H1 (cell line): ENCODE data around the gene TMEM245. TPM values are rescaled to one million over a fixed set of nuclear protein-coding genes. Genes with fewer than 3 reads are reported as not detected.

Experiments
- CTCF ChIA-PET: fragments of 300-600 bp; sonication (Branson Sonifier 250); formaldehyde crosslinking; loops from one replicate; lab custom pipeline; 2021; ENCODE audit not compliant: partially characterized antibody; lab: Charles Lee
- POLR2A ChIA-PET: fragments of 300-600 bp; sonication (Branson Sonifier 250); formaldehyde crosslinking; loops from one replicate; lab custom pipeline; 2021; ENCODE audit warnings: inconsistent platforms; ENCODE audit not compliant: partially characterized antibody; lab: Charles Lee
- DNase-seq, 2 experiments: peaks; one replicate each; pipeline versions ENCODE4 v3.0.0 to v3.0.0-alpha.2; 2010 to 2022; ENCODE audit warnings: low spot score in 2 of 2, low read depth in 1 of 2, mixed read lengths in 1 of 2
- FAIRE-seq: peaks from 2 replicates; lab custom pipeline; 2011; peaks lifted over from hg19 to GRCh38; lab: Jason Lieb, UNC
- H2AFZ ChIP-seq: 2 replicates; pipeline ENCODE4 v1.8.1; 2012; ENCODE audit warnings: low read length, inconsistent platforms
- H2AK5ac ChIP-seq: 2 replicates; pipeline ENCODE4 v1.6.1; 2013; ENCODE audit warnings: low read depth, low read length
- H2BK120ac ChIP-seq: replicated peaks from 2 replicates; pipeline ENCODE3; 2013; ENCODE audit warnings: low read depth, low read length, inconsistent platforms
- H2BK12ac ChIP-seq: 2 replicates; pipeline ENCODE4 v1.6.1; 2013; ENCODE audit warnings: low read depth, low read length
- H2BK15ac ChIP-seq: 2 replicates; pipeline ENCODE4 v1.6.1; 2013; ENCODE audit warnings: low read length
- H2BK20ac ChIP-seq: 2 replicates; pipeline ENCODE4 v1.6.1; 2013; ENCODE audit warnings: low read length
- H2BK5ac ChIP-seq: 2 replicates; pipeline ENCODE4 v1.6.1; 2013; ENCODE audit warnings: low read depth, low read length
- H3K14ac ChIP-seq: 2 replicates; pipeline ENCODE4 v1.6.1; 2013; ENCODE audit warnings: inconsistent platforms; ENCODE audit not compliant: insufficient read length
- H3K18ac ChIP-seq: 2 replicates; pipeline ENCODE4 v1.6.1; 2013; ENCODE audit warnings: low read length; ENCODE audit errors: extremely low read depth
- H3K23ac ChIP-seq: 2 replicates; pipeline ENCODE4 v1.6.1; 2013; ENCODE audit warnings: inconsistent platforms; ENCODE audit not compliant: insufficient read length
- H3K23me2 ChIP-seq: 2 replicates; pipeline ENCODE4 v1.6.1; 2013; ENCODE audit warnings: low read depth, low read length
- H3K27ac ChIP-seq: 2 replicates; pipeline ENCODE4 v1.6.1; 2011; ENCODE audit warnings: low read depth, low read length, inconsistent platforms
- H3K27me3 ChIP-seq, 4 experiments: replicated peaks in 1 of 4; 1 replicate in 1 of 4; 2 replicates in 3 of 4; pipeline versions ENCODE4 v1.6.1 to v1.8.1; 2011 to 2013; ENCODE audit warnings: low read length in 3 of 4, mild to moderate bottlenecking in 3 of 4, inconsistent platforms in 2 of 4, mixed read lengths in 2 of 4, moderate library complexity in 1 of 4; ENCODE audit not compliant: control insufficient read depth in 3 of 4, insufficient read depth in 3 of 4; ENCODE audit errors: extremely low read depth in 1 of 4
- H3K36me3 ChIP-seq, 4 experiments: 2 replicates each; pipeline versions ENCODE4 v1.6.1 to v1.8.1; 2011 to 2013; ENCODE audit warnings: mild to moderate bottlenecking in 4 of 4, low read length in 3 of 4, moderate library complexity in 2 of 4, control low read depth in 1 of 4, inconsistent platforms in 1 of 4; ENCODE audit not compliant: insufficient read depth in 4 of 4, control insufficient read depth in 2 of 4
- H3K4ac ChIP-seq: replicated peaks from 2 replicates; pipeline ENCODE3; 2013; ENCODE audit warnings: low read length, low read depth, mixed read lengths, inconsistent platforms; ENCODE audit not compliant: insufficient read length
- H3K4me1 ChIP-seq, 4 experiments: replicated peaks in 1 of 4; 1 replicate in 1 of 4; 2 replicates in 3 of 4; pipeline versions ENCODE4 v1.6.1 to v1.8.1; 2011 to 2013; ENCODE audit warnings: low read length in 3 of 4, inconsistent platforms in 2 of 4, mixed read lengths in 1 of 4; ENCODE audit not compliant: insufficient read depth in 4 of 4, control insufficient read depth in 3 of 4
- H3K4me2 ChIP-seq, 2 experiments: 2 replicates each; pipeline versions ENCODE4 v1.6.1 to v1.8.1; 2011 to 2013; ENCODE audit warnings: low read depth in 2 of 2, low read length in 2 of 2, control low read depth in 1 of 2, inconsistent platforms in 1 of 2, mild to moderate bottlenecking in 1 of 2; ENCODE audit not compliant: insufficient read depth in 1 of 2
- H3K4me3 ChIP-seq, 4 experiments: fragments of 200-600, 300-600 bp in 1 of 4; sonication (generic), shearing (Covaris generic), sonication (Bioruptor Twin) in 1 of 4; 2 replicates each; pipeline versions ENCODE4 v1.5.1 to v1.8.1; 2011 to 2016; ENCODE audit warnings: low read length in 4 of 4, low read depth in 3 of 4, control low read depth in 2 of 4, inconsistent platforms in 2 of 4, mild to moderate bottlenecking in 2 of 4, mixed read lengths in 1 of 4, moderate library complexity in 1 of 4; ENCODE audit not compliant: insufficient read depth in 2 of 4; ENCODE audit errors: extremely low read depth in 1 of 4
- H3K56ac ChIP-seq: replicated peaks from 2 replicates; pipeline ENCODE3; 2013; ENCODE audit warnings: low read depth, mild to moderate bottlenecking, mixed read lengths, low read length, inconsistent platforms; ENCODE audit not compliant: insufficient read length
- H3K79me1 ChIP-seq: 2 replicates; pipeline ENCODE4 v1.6.1; 2013; ENCODE audit warnings: low read depth, low read length, control low read depth
- H3K79me2 ChIP-seq, 2 experiments: 2 replicates each; pipeline versions ENCODE4 v1.6.1 to v1.8.1; 2012 to 2013; ENCODE audit warnings: low read length in 2 of 2, mild to moderate bottlenecking in 2 of 2, inconsistent platforms in 1 of 2; ENCODE audit not compliant: insufficient read depth in 2 of 2, control insufficient read depth in 1 of 2
- H3K9ac ChIP-seq, 4 experiments: replicated peaks in 1 of 4; 1 replicate in 1 of 4; 2 replicates in 3 of 4; pipeline versions ENCODE4 v1.6.1 to v1.8.1; 2011 to 2013; ENCODE audit warnings: low read depth in 3 of 4, low read length in 3 of 4, control low read depth in 2 of 4, mild to moderate bottlenecking in 2 of 4, moderate library complexity in 2 of 4, inconsistent platforms in 1 of 4; ENCODE audit errors: extremely low read depth in 1 of 4
- H3K9me3 ChIP-seq, 2 experiments: 2 replicates each; pipeline versions ENCODE4 v1.6.1 to v1.8.1; 2012 to 2013; ENCODE audit warnings: mild to moderate bottlenecking in 2 of 2, moderate library complexity in 2 of 2, control low read depth in 1 of 2, inconsistent platforms in 1 of 2, low read depth in 1 of 2, low read length in 1 of 2, mixed read lengths in 1 of 2; ENCODE audit not compliant: insufficient read depth in 2 of 2
- H4K20me1 ChIP-seq, 2 experiments: replicated peaks in 1 of 2; 2 replicates each; pipeline versions ENCODE3 to v1.8.1; 2011 to 2013; ENCODE audit warnings: inconsistent platforms in 2 of 2, low read length in 2 of 2, mild to moderate bottlenecking in 1 of 2; ENCODE audit not compliant: insufficient read depth in 2 of 2, control insufficient read depth in 1 of 2
- H4K5ac ChIP-seq: 2 replicates; pipeline ENCODE4 v1.6.1; 2013; ENCODE audit warnings: low read length, low read depth, mixed read lengths, inconsistent platforms; ENCODE audit not compliant: insufficient read length
- H4K8ac ChIP-seq: 2 replicates; pipeline ENCODE4 v1.8.0; 2013; ENCODE audit warnings: mild to moderate bottlenecking, moderate library complexity, low read length, inconsistent platforms; ENCODE audit not compliant: insufficient read depth; ENCODE audit errors: extremely low read depth
- H4K91ac ChIP-seq: replicated peaks from 2 replicates; pipeline ENCODE3; 2013; ENCODE audit warnings: low read length, mixed read lengths, inconsistent platforms; ENCODE audit not compliant: insufficient read length
- ASH2L ChIP-seq: fragments of 200-600, 300-600 bp; sonication (generic); IDR thresholded peaks from one replicate; pipeline ENCODE4 v1.7.1; 2017; ENCODE audit warnings: low read length
- ATF3 ChIP-seq: IDR thresholded peaks from 2 replicates; pipeline ENCODE4 v1.6.1; 2011; ENCODE audit warnings: low read depth, mild to moderate bottlenecking, low read length; ENCODE audit not compliant: insufficient read depth
- CHD1 ChIP-seq: IDR thresholded peaks from 2 replicates; pipeline ENCODE4 v1.6.1; 2012; ENCODE audit warnings: low read depth, low read length, improper control_type of control experiment
- HDAC2 ChIP-seq, 2 experiments: fragments of 300-600 bp in 1 of 2; sonication (generic) in 1 of 2; IDR thresholded peaks; 2 replicates each; pipeline ENCODE4 v1.6.1; 2011 to 2012; ENCODE audit warnings: low read depth in 2 of 2, low read length in 2 of 2, mild to moderate bottlenecking in 2 of 2, moderate library complexity in 2 of 2, borderline replicate concordance in 1 of 2, inconsistent platforms in 1 of 2
- JUN ChIP-seq: IDR thresholded peaks from 2 replicates; pipeline ENCODE4 v1.6.1; 2011; ENCODE audit warnings: low read depth, mild to moderate bottlenecking, improper control_type of control experiment, low read length
- JUND ChIP-seq: IDR thresholded peaks from 2 replicates; pipeline ENCODE4 v1.6.1; 2011; ENCODE audit warnings: mild to moderate bottlenecking, improper control_type of control experiment, low read length
- PHF8 ChIP-seq: fragments of 200-600 bp; sonication (generic); conservative IDR thresholded peaks from 2 replicates; pipeline ENCODE4 v1.7.1; 2012; ENCODE audit warnings: low read depth, mild to moderate bottlenecking, inconsistent platforms, low read length, moderate library complexity
- POLR2AphosphoS5 ChIP-seq: IDR thresholded peaks from 2 replicates; pipeline ENCODE4 v1.6.1; 2011; ENCODE audit warnings: low read depth, low read length
- POU5F1 ChIP-seq: IDR thresholded peaks from 2 replicates; pipeline ENCODE4 v1.6.1; 2011; ENCODE audit warnings: low read depth, mild to moderate bottlenecking, low read length, moderate library complexity
- RNF2 ChIP-seq: fragments of 200-900, 300-1000 bp; sonication (generic); IDR thresholded peaks from 2 replicates; pipeline ENCODE4 v1.7.1; 2016; ENCODE audit warnings: borderline replicate concordance, low read depth, mild to moderate bottlenecking, antibody characterized with exemption, low read length; ENCODE audit not compliant: poor library complexity, severe bottlenecking; ENCODE audit errors: missing control alignments
- TAF1 ChIP-seq: IDR thresholded peaks from 2 replicates; pipeline ENCODE4 v1.6.1; 2011; ENCODE audit warnings: mild to moderate bottlenecking, low read depth, low read length
- TCF12 ChIP-seq: IDR thresholded peaks from 2 replicates; pipeline ENCODE4 v1.6.1; 2011; ENCODE audit warnings: low read depth, mild to moderate bottlenecking, low read length
- TEAD4 ChIP-seq: IDR thresholded peaks from 2 replicates; pipeline ENCODE4 v1.6.1; 2012; ENCODE audit warnings: low read depth, low read length, inconsistent platforms, mixed read lengths
- WGBS, 2 experiments: shearing (Covaris generic) in 1 of 2; methylation state at CpG; one replicate each; pipeline versions ENCODE4 v1.1.6 to v1.1.7; 2013 to 2015; ENCODE audit warnings: low lambda C conversion rate in 2 of 2, mixed read lengths in 2 of 2, inconsistent platforms in 1 of 2, low coverage in 1 of 2, missing lambda C conversion rate in 1 of 2; ENCODE audit not compliant: insufficient replicate concordance in 2 of 2, insufficient coverage in 1 of 2, insufficient read length in 1 of 2; ENCODE audit errors: extremely low coverage in 1 of 2, missing lambda C conversion rate in 1 of 2; 5-methylcytosine and 5-hydroxymethylcytosine counted together
- polyA plus RNA-seq, 7 experiments: library from polyadenylated mRNA; depleted of rRNA in 3 of 7; stranded (reverse) in 5 of 7; unstranded in 2 of 7; fragments of >200 nt in 5 of 7; fragments of 200-250 nt in 2 of 7; gene quantifications; 1 replicate in 5 of 7; 2 replicates in 1 of 7; 4 replicates in 1 of 7; pipeline versions ENCODE4 v1.2.1 to v1.2.3, GENCODE V29; 2011 to 2013; ENCODE audit warnings: missing spikeins in 2 of 7, mixed read lengths in 2 of 7
- total RNA-seq: library from RNA; stranded (reverse); fragmentation: NEBNext Ultra II Directional; extraction: Animal tissue kit (Norgen Biotek cat#: 25700); gene quantifications from 2 replicates; pipeline ENCODE4 v1.2.1, GENCODE V29; 2021

Gene TMEM245
- total and polyA plus RNA-seq, 2 of the 8 experiments (the other 6 are each of a cell fraction or from before 2014, with no cell fraction given): 44.3 to 45.8 TPM

- 95% methylated on average over 2 of the region's 2 CpGs; no CpG with 5 or more reads in 1 of the 2 experiments for WGBS, 2 experiments
- CTCF ChIA-PET: interaction anchor here (0.6 to 2.0 kb wide), 4 partner anchors 9 to 1483 kb away, joined by 3 to 4 read pairs (median 3); no protein-coding TSS in a partner anchor
- Histone ChIP-seq H3K4ac (no peak overlapping the region), H2BK12ac (no peak overlapping the region), H2AK5ac (no peak overlapping the region), H3K27ac (no peak overlapping the region), H2BK120ac (no peak overlapping the region), H3K23me2 (no peaks in the 10 kb centered on the region; the same call in 1 of the 2 replicates), H3K4me2 (no peak overlapping the region), H4K91ac (no peak overlapping the region), H2AFZ (no peak overlapping the region), H3K36me3 (peaks cover 2 to 82% (median 47%) of the 10 kb centered on the region in 4 experiments; a peak in 7 of 8 replicates), H3K56ac (no peak overlapping the region), H3K4me1 (no peaks in the 10 kb centered on the region), H3K14ac (no peak overlapping the region), H3K79me2 (no peaks in the 10 kb centered on the region), H3K27me3 (no peaks in the 10 kb centered on the region), H3K79me1 (no peaks in the 10 kb centered on the region), H2BK15ac (no peak overlapping the region), H2BK20ac (no peak overlapping the region), H4K5ac (no peak overlapping the region), H4K20me1 (peaks cover 0 to 2% of the 10 kb centered on the region in 2 experiments), H3K4me3 (no peak overlapping the region), H3K9ac (no peak overlapping the region), H3K23ac (no peak overlapping the region), H3K9me3 (no peaks in the 10 kb centered on the region), H2BK5ac (no peak overlapping the region), H4K8ac (no peak overlapping the region), H3K18ac (no peak overlapping the region)
- DNase-seq (no peak), FAIRE-seq (no peak)
- POLR2A ChIA-PET: interaction anchor here (1.1 to 1.9 kb wide), 2 partner anchors 12 to 18 kb away, joined by 4 to 5 read pairs; no protein-coding TSS in a partner anchor
- TF ChIP-seq CHD1 (no peak), TAF1 (no peak), POLR2AphosphoS5 (no peak), JUND (no peak), ASH2L (no peak), HDAC2 (IDR thresholded peaks at IDR 0.05; ENCODE audit: borderline replicate concordance in 1 of 2, low read depth in 2 of 2, low read length in 2 of 2) (no peak), TCF12 (no peak), RNF2 (no peak), POU5F1 (no peak), TEAD4 (no peak), PHF8 (no peak), ATF3 (no peak), JUN (no peak)
Observed at GRCh38 chr9:109047259-109047658, 72.5 kb downstream of the TMEM245 start.
